ENCODE data around the gene KCNK16. TPM values are rescaled to one million over a fixed set of nuclear protein-coding genes. Genes with fewer than 3 reads are reported as not detected.

The KCNK16 gene
- total and polyA plus RNA-seq, 2 of the 13 experiments (the other 11 are each of a cell fraction or from before 2014, with no cell fraction given) = not detected

DNA sequence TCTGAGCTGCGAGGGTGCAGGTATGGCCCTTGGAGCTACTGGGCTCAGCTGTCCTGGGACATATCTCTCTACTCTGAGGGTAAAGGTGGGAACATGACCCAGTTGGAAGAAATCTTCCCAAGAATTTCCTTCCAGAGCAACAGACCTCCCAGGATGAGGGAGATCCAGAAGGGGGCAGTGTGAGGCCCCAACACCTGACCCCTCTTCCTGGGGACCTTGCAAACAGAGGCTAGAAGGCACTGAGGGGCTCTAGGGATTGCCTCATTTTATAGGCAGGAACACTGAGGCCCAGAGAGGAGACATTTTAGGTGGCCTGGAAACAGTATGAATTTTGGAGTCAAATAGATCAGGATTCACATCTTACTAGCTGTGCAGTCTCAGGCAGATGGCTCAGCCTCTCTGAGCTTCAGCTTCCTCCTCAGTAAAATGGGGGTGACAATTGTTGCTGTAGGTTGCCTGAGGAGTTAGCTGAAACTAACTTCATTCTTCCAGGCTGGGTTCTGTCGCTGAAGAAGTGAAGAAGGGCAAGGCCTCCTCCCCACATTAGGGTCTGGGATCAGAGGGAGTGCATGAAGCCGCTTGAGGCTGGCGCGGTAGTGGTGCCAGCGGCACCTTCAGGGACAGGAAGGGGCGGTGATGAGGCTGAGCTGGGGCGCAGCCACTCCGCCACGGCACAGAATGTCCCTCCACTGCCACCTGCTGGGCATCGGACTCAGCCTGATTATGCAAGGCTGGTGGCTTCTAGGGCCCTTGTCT is 19.7 kb downstream of the KCNK16 start (continued):
- TF ChIP-seq, protein P1, sequence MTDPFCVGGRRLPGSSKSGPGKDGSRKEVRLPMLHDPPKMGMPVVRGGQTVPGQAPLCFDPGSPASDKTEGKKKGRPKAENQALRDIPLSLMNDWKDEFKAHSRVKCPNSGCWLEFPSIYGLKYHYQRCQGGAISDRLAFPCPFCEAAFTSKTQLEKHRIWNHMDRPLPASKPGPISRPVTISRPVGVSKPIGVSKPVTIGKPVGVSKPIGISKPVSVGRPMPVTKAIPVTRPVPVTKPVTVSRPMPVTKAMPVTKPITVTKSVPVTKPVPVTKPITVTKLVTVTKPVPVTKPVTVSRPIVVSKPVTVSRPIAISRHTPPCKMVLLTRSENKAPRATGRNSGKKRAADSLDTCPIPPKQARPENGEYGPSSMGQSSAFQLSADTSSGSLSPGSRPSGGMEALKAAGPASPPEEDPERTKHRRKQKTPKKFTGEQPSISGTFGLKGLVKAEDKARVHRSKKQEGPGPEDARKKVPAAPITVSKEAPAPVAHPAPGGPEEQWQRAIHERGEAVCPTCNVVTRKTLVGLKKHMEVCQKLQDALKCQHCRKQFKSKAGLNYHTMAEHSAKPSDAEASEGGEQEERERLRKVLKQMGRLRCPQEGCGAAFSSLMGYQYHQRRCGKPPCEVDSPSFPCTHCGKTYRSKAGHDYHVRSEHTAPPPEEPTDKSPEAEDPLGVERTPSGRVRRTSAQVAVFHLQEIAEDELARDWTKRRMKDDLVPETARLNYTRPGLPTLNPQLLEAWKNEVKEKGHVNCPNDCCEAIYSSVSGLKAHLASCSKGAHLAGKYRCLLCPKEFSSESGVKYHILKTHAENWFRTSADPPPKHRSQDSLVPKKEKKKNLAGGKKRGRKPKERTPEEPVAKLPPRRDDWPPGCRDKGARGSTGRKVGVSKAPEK (CRISPR knock-in tag; IDR thresholded peaks at IDR 0.05; ENCODE audit: borderline replicate concordance) = 0 out of 2 replicates have a peak, but pooled peaks have one; percentile 46
- TF ChIP-seq, protein P2, sequence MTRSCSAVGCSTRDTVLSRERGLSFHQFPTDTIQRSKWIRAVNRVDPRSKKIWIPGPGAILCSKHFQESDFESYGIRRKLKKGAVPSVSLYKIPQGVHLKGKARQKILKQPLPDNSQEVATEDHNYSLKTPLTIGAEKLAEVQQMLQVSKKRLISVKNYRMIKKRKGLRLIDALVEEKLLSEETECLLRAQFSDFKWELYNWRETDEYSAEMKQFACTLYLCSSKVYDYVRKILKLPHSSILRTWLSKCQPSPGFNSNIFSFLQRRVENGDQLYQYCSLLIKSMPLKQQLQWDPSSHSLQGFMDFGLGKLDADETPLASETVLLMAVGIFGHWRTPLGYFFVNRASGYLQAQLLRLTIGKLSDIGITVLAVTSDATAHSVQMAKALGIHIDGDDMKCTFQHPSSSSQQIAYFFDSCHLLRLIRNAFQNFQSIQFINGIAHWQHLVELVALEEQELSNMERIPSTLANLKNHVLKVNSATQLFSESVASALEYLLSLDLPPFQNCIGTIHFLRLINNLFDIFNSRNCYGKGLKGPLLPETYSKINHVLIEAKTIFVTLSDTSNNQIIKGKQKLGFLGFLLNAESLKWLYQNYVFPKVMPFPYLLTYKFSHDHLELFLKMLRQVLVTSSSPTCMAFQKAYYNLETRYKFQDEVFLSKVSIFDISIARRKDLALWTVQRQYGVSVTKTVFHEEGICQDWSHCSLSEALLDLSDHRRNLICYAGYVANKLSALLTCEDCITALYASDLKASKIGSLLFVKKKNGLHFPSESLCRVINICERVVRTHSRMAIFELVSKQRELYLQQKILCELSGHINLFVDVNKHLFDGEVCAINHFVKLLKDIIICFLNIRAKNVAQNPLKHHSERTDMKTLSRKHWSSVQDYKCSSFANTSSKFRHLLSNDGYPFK (CRISPR knock-in tag; IDR thresholded peaks at IDR 0.05; ENCODE audit: borderline replicate concordance) = peak; percentile 23; the same call in 1 of the 2 replicates
- TF ChIP-seq CHD4 (IDR thresholded peaks at IDR 0.05; ENCODE audit: borderline replicate concordance, low read length) (no peak), HOXD1 (CRISPR knock-in tag; IDR thresholded peaks at IDR 0.05) (no peak), SOX13 (IDR thresholded peaks at IDR 0.05) (no peak), SOX13 (CRISPR knock-in tag; conservative IDR thresholded peaks at IDR 0.05 in 1 of 2, IDR thresholded peaks at IDR 0.05 in 1 of 2) (0 out of 4 replicates have a peak, but pooled peaks of 1 of the 2 experiments have one; percentile 17), YEATS2 (CRISPR knock-in tag; IDR thresholded peaks at IDR 0.05; ENCODE audit: borderline replicate concordance) (peak; percentile 47; the same call in 1 of the 2 replicates), ZNF772 (CRISPR knock-in tag; IDR thresholded peaks at IDR 0.05) (no peak), ZNF331 (CRISPR knock-in tag; IDR thresholded peaks at IDR 0.05) (peak; percentile 76), KDM2A (CRISPR knock-in tag; IDR thresholded peaks at IDR 0.05; ENCODE audit: borderline replicate concordance, low read depth) (peak; percentile 74)
- TF ChIP-seq, protein P3, sequence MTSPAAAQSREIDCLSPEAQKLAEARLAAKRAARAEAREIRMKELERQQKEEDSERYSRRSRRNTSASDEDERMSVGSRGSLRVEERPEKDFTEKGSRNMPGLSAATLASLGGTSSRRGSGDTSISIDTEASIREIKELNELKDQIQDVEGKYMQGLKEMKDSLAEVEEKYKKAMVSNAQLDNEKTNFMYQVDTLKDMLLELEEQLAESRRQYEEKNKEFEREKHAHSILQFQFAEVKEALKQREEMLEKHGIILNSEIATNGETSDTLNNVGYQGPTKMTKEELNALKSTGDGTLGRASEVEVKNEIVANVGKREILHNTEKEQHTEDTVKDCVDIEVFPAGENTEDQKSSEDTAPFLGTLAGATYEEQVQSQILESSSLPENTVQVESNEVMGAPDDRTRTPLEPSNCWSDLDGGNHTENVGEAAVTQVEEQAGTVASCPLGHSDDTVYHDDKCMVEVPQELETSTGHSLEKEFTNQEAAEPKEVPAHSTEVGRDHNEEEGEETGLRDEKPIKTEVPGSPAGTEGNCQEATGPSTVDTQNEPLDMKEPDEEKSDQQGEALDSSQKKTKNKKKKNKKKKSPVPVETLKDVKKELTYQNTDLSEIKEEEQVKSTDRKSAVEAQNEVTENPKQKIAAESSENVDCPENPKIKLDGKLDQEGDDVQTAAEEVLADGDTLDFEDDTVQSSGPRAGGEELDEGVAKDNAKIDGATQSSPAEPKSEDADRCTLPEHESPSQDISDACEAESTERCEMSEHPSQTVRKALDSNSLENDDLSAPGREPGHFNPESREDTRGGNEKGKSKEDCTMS (CRISPR knock-in tag; conservative IDR thresholded peaks at IDR 0.05) = 0 out of 2 replicates have a peak, but pooled peaks have one; percentile 46
- TF ChIP-seq, protein P4, sequence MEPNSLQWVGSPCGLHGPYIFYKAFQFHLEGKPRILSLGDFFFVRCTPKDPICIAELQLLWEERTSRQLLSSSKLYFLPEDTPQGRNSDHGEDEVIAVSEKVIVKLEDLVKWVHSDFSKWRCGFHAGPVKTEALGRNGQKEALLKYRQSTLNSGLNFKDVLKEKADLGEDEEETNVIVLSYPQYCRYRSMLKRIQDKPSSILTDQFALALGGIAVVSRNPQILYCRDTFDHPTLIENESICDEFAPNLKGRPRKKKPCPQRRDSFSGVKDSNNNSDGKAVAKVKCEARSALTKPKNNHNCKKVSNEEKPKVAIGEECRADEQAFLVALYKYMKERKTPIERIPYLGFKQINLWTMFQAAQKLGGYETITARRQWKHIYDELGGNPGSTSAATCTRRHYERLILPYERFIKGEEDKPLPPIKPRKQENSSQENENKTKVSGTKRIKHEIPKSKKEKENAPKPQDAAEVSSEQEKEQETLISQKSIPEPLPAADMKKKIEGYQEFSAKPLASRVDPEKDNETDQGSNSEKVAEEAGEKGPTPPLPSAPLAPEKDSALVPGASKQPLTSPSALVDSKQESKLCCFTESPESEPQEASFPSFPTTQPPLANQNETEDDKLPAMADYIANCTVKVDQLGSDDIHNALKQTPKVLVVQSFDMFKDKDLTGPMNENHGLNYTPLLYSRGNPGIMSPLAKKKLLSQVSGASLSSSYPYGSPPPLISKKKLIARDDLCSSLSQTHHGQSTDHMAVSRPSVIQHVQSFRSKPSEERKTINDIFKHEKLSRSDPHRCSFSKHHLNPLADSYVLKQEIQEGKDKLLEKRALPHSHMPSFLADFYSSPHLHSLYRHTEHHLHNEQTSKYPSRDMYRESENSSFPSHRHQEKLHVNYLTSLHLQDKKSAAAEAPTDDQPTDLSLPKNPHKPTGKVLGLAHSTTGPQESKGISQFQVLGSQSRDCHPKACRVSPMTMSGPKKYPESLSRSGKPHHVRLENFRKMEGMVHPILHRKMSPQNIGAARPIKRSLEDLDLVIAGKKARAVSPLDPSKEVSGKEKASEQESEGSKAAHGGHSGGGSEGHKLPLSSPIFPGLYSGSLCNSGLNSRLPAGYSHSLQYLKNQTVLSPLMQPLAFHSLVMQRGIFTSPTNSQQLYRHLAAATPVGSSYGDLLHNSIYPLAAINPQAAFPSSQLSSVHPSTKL (CRISPR knock-in tag; IDR thresholded peaks at IDR 0.05) = peak; percentile 30; the same call in 1 of the 2 replicates
- TF ChIP-seq, protein P5, sequence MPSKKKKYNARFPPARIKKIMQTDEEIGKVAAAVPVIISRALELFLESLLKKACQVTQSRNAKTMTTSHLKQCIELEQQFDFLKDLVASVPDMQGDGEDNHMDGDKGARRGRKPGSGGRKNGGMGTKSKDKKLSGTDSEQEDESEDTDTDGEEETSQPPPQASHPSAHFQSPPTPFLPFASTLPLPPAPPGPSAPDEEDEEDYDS (CRISPR knock-in tag; IDR thresholded peaks at IDR 0.05) = no peak
- TF ChIP-seq, protein P6, sequence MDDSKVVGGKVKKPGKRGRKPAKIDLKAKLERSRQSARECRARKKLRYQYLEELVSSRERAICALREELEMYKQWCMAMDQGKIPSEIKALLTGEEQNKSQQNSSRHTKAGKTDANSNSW (CRISPR knock-in tag; IDR thresholded peaks at IDR 0.05; ENCODE audit: borderline replicate concordance) = no peak

All from HepG2 (cell line).